OCI-LY1 (cell line): Measurements from ENCODE around the gene ARHGEF28.

Experiments used
- H2AFZ ChIP-seq: fragments of 200-600 bp; sonication (generic), shearing (Covaris generic); 2 replicates; pipeline ENCODE4 v1.6.0; 2014; ENCODE audit warnings: antibody characterized with exemption, mild to moderate bottlenecking, low read length
- H3F3A ChIP-seq: fragments of 200-600 bp; sonication (generic), shearing (Covaris generic); 2 replicates; pipeline ENCODE4 v1.6.0; 2014; ENCODE audit warnings: mild to moderate bottlenecking, antibody characterized with exemption, low read length, moderate library complexity; ENCODE audit not compliant: insufficient read depth
- H3K27ac ChIP-seq: fragments of 200-600 bp; sonication (generic); 2 replicates; pipeline ENCODE4 v1.5.1; 2014; ENCODE audit warnings: low read length, mixed run types, mild to moderate bottlenecking, low read depth; ENCODE audit not compliant: poor library complexity, severe bottlenecking
- H3K27me3 ChIP-seq: fragments of 200-600 bp; sonication (generic); 2 replicates; pipeline ENCODE4 v1.6.0; 2014; ENCODE audit warnings: antibody characterized with exemption, mild to moderate bottlenecking, low read length, moderate library complexity; ENCODE audit not compliant: insufficient read depth
- H3K36me3 ChIP-seq: fragments of 200-600 bp; sonication (generic); 2 replicates; pipeline ENCODE4 v1.6.1; 2014; ENCODE audit warnings: mild to moderate bottlenecking, antibody characterized with exemption, low read length, moderate library complexity, mixed read lengths; ENCODE audit not compliant: insufficient read depth
- H3K4me1 ChIP-seq: fragments of 200-600 bp; sonication (generic); 2 replicates; pipeline ENCODE4 v1.5.1; 2014; ENCODE audit warnings: mild to moderate bottlenecking, low read length, moderate library complexity; ENCODE audit not compliant: insufficient read depth, severe bottlenecking
- H3K4me2 ChIP-seq: fragments of 200-600 bp; sonication (generic), shearing (Covaris generic); 2 replicates; pipeline ENCODE4 v1.6.1; 2014; ENCODE audit warnings: low read length
- H3K4me3 ChIP-seq: fragments of 200-600 bp; sonication (generic); 2 replicates; pipeline ENCODE4 v1.5.1; 2014; ENCODE audit warnings: low read length, low read depth, mild to moderate bottlenecking, mixed read lengths; ENCODE audit not compliant: poor library complexity, severe bottlenecking
- H3K79me2 ChIP-seq: fragments of 200-600 bp; shearing (Covaris generic); 2 replicates; pipeline ENCODE4 v1.6.1; 2016; ENCODE audit warnings: mixed run types, low read length, mixed read lengths; ENCODE audit not compliant: insufficient read depth
- H3K9ac ChIP-seq: fragments of 200-600 bp; sonication (generic), shearing (Covaris generic); 2 replicates; pipeline ENCODE4 v1.6.1; 2014; ENCODE audit warnings: mild to moderate bottlenecking, low read length, mixed read lengths
- H3K9me2 ChIP-seq: fragments of 200-600 bp; sonication (generic), shearing (Covaris generic); 2 replicates; pipeline ENCODE4 v1.6.1; 2014; ENCODE audit warnings: low read depth, mild to moderate bottlenecking, low read length, mixed read lengths
- H3K9me3 ChIP-seq: fragments of 200-600 bp; shearing (Covaris generic); 2 replicates; pipeline ENCODE4 v1.6.1; 2014; ENCODE audit warnings: low read length, mixed read lengths
- H4K20me1 ChIP-seq: fragments of 200-600 bp; sonication (generic), shearing (Covaris generic); 2 replicates; pipeline ENCODE4 v1.6.0; 2016; ENCODE audit warnings: mild to moderate bottlenecking, low read length; ENCODE audit not compliant: insufficient read depth
- CTCF ChIP-seq: fragments of 200-600 bp; sonication (generic), shearing (Covaris generic); IDR thresholded peaks from 2 replicates; pipeline ENCODE4 v1.5.1; 2017; ENCODE audit warnings: mild to moderate bottlenecking, antibody characterized with exemption, low read length, moderate library complexity, mixed read lengths
- EZH2 ChIP-seq: fragments of 200-600 bp; sonication (generic), shearing (Covaris generic); IDR thresholded peaks from 2 replicates; pipeline ENCODE4 v1.8.0; 2017; ENCODE audit warnings: borderline replicate concordance, mixed run types, mild to moderate bottlenecking, antibody characterized with exemption, low read length, moderate library complexity, mixed read lengths

Gene ARHGEF28

GRCh38 chr5:73722231-73722630, 96.2 kb downstream of the ARHGEF28 start:
- H3K79me2 ChIP-seq = no peaks in the 10 kb centered on the region
- no peaks in the 10 kb centered on the region for H3K27me3 ChIP-seq
- H3K4me3 ChIP-seq = no peak overlapping the region
- no peak overlapping the region for H2AFZ ChIP-seq
- H3K9me2 ChIP-seq = no peaks in the 10 kb centered on the region
- no peaks in the 10 kb centered on the region for H4K20me1 ChIP-seq
- H3K36me3 ChIP-seq = no peaks in the 10 kb centered on the region
- H3K4me2 ChIP-seq = no peak overlapping the region
- no peaks in the 10 kb centered on the region for H3K9me3 ChIP-seq
- no peaks in the 10 kb centered on the region for H3F3A ChIP-seq
- no peak for TF ChIP-seq CTCF
- no peak for TF ChIP-seq EZH2
- H3K4me1 ChIP-seq = no peaks in the 10 kb centered on the region
- H3K9ac ChIP-seq = no peak overlapping the region
- no peak overlapping the region for H3K27ac ChIP-seq

GRCh38 chr5:73726071-73726470, 100.1 kb downstream of the ARHGEF28 start:
- H3F3A ChIP-seq = no peaks in the 10 kb centered on the region
- no peak overlapping the region for H2AFZ ChIP-seq
- H3K4me3 ChIP-seq = no peak overlapping the region
- no peaks in the 10 kb centered on the region for H3K4me1 ChIP-seq
- no peaks in the 10 kb centered on the region for H3K79me2 ChIP-seq
- no peak overlapping the region for H3K27ac ChIP-seq
- H3K9me2 ChIP-seq = no peaks in the 10 kb centered on the region
- no peaks in the 10 kb centered on the region for H3K36me3 ChIP-seq
- H3K27me3 ChIP-seq = no peaks in the 10 kb centered on the region
- H3K9me3 ChIP-seq = no peaks in the 10 kb centered on the region
- TF ChIP-seq CTCF (no peak), EZH2 (no peak)
- H3K9ac ChIP-seq = no peak overlapping the region
- no peak overlapping the region for H3K4me2 ChIP-seq
- H4K20me1 ChIP-seq = no peaks in the 10 kb centered on the region

- H3K9ac ChIP-seq = no peak overlapping the region
- no peaks in the 10 kb centered on the region for H3F3A ChIP-seq
- no peaks in the 10 kb centered on the region for H3K9me2 ChIP-seq
- no peak overlapping the region for H3K27ac ChIP-seq
- H3K79me2 ChIP-seq = no peaks in the 10 kb centered on the region
- H2AFZ ChIP-seq = no peak overlapping the region
- H3K4me3 ChIP-seq = no peak overlapping the region
- no peaks in the 10 kb centered on the region for H3K27me3 ChIP-seq
- H3K9me3 ChIP-seq = no peaks in the 10 kb centered on the region
- H3K36me3 ChIP-seq = no peaks in the 10 kb centered on the region
- no peaks in the 10 kb centered on the region for H3K4me1 ChIP-seq
- H3K4me2 ChIP-seq = no peak overlapping the region
- no peak for TF ChIP-seq CTCF
- no peak for TF ChIP-seq EZH2
- no peaks in the 10 kb centered on the region for H4K20me1 ChIP-seq
These were observed 100.7 kb downstream of the ARHGEF28 start for GRCh38 chr5:73726606-73727231.
